Fibroblast of peridontal ligament (primary cell): ENCODE results near the gene RIPOR2.
"Not testable (repeated sequence)": the region's sequence is repeated elsewhere in the genome, so short reads cannot be mapped to it uniquely, and the experiment has no call there.

Source experiments
- DNase-seq: peaks from one replicate; pipeline ENCODE4 v3.0.0-alpha.2; 2010; ENCODE audit errors: extremely low read depth

RIPOR2 gene

DNA sequence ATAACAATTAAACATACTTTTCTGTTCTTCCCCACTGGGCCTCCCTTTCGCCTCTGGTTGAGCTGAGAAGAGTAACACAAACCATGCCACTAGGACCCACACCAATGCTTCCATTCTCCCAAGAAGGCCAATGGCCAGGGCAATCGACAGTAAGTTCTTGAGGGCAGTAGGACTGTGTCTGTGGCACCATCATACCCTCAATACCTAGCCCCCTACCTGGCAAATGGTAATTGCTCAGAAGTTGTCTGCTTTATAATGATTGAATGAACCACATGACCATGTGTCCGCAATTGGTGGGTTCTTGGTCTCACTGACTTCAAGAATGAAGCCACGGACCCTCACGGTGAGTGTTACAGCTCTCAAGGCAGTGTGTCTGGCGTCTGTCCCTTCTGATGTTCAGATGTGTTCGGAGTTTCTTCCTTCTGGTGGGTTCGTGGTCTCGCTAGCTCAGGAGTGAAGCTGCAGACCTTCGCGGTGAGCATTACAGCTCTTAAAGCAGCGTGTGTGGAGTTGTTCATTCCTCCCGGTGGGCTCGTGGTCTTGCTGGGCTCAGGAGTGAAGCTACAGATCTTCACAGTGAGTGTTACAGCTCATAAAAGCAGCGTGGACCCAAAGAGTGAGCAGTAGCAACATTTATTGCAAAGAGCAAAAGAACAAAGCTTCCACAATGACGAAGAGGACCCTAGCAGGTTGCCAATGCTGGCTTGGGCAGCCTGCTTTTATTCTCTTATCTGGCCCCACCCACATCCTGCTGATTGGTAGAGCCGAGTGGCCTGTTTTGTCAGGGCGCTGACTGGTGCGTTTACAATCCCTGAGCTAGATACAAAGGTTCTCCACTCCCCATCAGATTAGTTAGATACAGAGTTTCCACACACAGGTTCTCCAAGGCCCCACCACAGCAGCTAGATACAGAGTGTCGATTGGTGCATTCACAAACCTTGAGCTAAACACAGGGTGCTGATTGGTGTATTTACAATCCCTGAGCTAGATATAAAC is 170.6 kb downstream of the RIPOR2 start:
- DNase-seq = not testable (repeated sequence)

DNA sequence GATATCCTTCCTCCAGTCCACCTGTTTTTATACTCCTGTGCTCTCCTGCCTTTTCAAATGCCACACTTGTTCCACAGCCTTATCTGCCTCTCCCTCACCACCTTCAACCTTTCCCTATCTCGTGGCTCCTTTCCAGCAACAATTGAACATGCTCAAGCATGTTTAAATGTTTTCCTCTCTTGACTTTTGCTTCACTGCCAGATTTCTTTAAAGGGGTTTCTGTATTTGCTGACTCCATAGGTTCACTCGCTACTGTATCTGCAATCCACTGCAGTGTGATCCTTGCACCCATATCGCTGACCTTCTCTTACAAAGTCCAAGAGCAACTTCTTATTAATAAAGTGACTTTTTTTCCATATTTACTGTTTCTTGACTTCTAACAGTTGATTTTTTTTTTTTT is 172.2 kb downstream of the RIPOR2 start:
- no peak for DNase-seq

DNA sequence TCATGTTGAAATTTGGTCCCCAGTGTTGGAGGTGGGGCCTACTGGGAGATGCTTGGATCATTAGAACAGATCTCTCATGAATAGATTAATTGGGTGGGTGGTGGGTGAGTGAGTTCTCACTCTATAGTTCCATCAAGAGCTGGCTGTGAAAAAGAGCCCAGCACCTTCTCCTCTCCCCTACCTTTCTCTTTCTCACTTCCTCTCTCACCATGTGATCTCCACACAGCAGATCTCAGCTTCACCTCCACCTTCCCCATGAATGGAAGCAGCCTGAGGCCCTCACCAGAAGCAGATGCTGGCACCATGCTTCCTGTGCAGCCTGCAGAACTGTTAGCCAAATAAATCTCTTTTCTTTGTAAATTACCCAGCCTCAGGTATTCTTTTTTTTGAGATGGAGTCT is 173.9 kb downstream of the RIPOR2 start:
- no peak for DNase-seq

DNA sequence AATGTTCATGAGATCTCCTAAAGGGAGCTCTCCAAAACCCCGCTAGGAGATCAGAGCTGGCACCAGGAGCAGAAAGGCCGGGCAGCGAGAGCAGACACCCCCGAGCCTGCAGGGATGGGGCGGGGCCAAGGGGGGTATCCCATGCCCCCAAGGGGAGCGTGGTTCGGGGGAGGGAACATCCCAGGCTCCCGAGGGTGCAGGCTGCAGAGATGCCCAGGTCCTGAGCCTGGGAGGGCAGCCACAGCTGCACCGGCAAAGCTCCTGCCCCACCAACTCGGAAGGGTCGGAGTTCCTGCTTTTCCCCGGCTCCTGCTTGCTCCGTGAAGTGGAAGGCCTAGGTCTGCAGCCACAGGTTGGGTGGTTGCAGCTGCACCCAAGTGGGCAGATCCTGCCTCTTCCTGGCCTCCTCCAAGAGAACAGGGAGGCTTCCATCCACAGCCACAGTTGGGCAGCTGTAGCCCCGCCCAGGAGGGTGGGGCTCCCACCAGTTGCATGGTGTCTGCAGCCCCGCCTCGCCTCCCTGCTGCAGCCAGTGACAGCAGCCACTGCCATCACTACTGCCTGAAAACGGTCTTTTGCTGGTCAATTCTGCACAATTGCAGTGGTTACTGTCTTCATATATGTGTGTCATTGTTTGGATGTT is 174.4 kb downstream of the RIPOR2 start:
- DNase-seq = no peak

DNA sequence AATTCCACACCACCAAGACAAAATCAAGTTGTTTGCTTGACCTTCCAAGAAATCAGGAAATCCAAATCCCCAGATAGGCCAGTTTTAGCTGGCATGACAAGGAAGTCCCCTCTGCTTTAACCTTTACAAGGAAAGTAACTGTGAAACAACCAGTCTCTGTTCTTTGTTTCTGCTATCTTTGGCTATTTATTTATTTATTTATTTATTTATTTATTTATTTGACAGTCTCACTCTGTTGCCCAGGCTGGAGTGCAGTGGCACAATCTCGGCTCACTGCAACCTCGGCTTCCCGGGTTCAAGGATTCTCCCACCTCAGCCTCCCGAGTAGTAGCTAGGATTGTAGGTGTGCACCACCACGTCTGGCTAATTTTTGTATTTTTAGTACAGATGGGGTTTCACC is 175.6 kb downstream of the RIPOR2 start:
- DNase-seq = no peak

DNA sequence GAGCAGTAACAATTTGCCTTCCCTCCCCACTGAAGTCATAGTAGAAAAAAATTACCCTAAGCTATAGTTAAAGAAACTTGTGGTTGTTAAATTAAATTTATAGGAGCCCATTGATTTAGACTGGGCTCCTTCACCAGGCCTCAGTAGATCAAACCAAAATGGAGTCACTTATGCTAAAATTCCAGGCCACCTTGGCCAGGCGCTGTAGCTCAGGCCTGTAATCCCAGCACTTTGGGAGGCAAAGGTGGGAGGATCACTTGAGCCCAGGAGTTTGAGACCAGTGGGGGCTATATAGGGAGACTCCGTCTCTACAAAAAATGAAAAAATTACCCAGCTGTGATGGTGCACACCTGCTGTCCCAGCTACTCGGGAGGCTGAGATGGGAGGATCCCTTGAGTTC is 176.0 kb downstream of the RIPOR2 start:
- DNase-seq = no peak

DNA sequence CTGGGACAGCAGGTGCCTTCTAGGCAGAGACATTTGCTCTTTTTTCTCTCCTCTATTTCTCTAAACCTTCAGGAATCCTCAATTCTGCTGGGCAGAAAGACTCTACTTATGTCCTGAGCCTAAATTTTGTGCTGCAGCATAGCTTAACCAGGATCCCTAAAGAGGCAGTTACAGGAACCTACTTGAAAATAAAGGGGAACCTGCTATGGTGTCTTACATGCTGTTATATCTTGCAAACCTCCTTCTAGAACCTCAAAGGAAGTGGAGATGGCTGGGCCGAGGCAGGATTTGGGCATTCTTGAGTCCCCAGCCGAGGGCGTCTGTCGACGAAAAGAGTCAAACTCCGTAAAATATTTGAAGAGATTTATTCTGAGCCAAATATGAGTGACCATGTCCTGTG is 178.1 kb downstream of the RIPOR2 start:
- DNase-seq = no peak

DNA sequence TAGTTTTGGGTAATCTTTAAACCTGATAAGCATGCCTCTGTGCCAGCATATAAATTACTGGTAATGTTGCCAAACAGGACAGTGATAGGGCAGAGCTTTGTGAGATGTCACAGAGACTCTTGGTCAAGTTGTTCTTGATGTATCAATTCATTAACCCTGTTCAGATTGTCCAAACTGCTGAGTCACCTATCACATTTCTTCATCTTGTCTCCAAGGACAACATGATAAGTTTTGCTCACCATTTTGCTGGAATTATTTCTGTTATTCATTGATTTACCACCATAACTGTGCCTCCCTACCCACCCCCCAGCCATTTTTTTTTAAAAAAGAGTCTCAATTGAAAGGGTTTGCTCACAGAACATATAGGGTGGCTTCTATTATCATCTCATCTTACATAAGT is 180.5 kb downstream of the RIPOR2 start:
- no peak for DNase-seq

DNA sequence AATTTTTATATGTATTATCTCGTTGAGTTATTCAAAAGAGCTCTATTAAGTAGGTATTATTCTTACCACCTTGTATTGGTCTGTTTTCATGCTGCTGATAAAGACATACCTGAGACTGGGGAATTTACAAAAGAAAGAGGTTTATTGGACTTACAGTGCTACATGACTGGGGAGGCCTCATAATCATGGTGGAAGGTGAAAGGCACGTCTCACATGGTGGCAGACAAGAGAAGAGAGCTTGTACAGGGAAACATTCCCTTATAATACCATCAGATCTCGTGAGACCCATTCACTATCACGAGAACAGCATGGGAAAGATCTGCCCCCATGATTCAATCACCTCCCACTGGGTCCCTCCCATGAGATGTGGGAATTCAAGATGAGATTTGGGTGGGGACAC is 181.4 kb downstream of the RIPOR2 start:
- not testable (repeated sequence) for DNase-seq
